CD4-positive, alpha-beta T cell treated with Interleukin-2 at 100 ng/mL for 4 hours (primary cell): Measurements from ENCODE around the gene DUSP16.
"Not testable (repeated sequence)": the region's sequence is repeated elsewhere in the genome, so short reads cannot be mapped to it uniquely, and the experiment has no call there.

Experiments
- DNase-seq: peaks from one replicate; pipeline ENCODE4 v3.0.0-alpha.2; 2020; ENCODE audit warnings: low spot score

DUSP16 gene

DNA sequence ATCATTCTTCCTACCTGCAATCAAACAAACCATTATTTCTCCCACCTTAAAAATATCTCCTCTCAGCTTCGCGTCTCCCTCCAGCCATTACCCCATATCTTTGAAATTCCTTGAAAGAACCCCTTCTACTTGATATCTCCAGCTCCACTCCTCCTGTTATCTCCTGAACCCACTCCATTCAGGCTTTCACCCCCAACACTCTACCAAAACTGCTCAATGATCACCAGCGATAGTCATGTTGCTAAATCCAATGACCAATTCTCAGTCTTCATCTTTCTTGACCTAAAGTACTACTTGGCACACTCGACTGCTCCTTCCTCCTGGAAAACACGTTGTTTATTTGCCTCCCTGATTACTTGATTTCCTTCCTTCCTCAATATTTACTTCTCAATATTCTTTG is 70.1 kb downstream of the DUSP16 start:
- no peak for DNase-seq

DNA sequence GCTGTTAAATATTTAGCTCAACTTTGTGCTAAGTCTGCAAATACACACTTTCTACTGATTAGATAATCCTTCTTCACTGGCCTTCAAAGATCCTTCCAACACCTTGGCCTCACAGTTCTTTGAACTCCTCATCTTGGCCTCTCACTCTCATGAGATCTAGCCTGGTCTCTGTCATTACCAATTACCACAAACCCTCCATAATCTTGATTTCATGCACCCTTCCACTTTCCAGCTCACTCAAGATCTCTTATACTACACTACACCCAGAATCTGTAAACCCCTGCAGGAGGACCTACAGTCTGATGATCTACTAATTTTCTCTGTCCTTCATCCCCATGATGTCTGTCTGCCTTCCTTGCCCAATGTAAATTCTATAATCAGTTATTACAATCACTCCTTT is 71.1 kb downstream of the DUSP16 start:
- no peak for DNase-seq

DNA sequence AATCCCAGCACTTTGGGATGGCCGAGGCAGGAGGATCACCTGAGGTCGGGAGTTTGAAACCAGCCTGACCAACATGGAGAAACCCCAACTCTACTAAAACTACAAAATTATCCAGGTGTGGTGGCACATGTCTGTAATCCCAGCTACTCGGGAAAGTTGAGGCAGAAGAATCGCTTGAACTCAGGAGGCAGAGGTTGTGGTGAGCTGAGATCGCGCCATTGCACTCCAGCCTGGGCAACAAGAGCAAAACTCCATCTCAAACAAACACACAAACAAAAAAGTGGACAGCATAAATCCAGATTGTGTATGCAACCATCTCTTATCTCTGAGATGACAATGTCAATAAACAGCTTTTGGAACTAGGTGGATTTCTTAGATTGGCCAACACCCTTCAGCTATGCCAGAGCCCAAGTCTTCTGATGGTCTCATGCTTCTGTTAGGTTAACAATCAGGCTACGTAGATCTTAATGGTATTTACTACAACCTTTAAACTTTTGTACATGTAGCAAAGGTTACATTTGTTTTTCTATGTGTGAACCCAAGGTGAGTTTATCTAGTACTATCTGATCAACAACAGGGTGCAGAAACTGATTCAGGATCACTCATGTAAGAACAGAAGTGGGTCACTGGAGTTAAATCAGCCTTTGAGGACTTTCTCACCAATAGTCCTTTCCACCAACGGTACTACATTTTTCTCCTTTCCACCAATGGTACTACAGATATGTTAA is 73.7 kb downstream of the DUSP16 start:
- no peak for DNase-seq

DNA sequence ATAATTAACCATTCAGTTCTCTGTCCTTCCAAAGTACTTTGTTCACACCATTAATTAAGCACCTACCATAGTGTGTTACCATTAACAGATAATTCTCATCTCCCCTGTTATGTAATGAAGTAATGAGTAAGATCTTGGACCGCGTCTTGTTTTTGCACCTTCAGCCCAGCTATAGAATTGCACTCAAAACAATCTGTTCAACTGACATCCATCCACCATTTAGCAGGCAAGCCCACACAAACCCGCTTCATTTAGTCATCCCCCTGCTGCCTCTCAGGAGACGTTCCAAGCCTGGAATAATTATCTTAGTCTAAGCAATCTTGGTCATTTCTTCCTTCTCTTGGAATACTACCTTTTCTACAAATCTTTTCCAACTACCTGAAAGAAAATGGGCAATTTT is 74.4 kb downstream of the DUSP16 start:
- no peak for DNase-seq

DNA sequence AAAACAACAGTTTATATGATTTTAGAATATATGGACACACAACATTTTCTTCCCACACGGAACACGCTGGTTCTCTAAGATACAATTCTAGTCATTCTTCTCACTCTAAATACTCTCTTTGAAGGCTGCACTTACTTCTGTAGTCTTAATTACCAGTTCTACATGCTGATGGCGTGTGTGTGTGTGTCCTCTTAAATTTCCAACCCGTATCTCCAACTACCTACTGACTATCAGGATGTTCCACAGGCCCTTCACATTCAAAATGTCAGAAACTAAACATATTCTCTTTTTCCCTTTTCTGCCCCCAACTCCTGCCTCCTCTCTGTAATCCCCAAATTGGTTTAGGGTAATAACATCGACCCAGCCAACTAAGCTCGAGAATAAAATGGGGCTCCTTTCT is 75.2 kb downstream of the DUSP16 start:
- no peak for DNase-seq

DNA sequence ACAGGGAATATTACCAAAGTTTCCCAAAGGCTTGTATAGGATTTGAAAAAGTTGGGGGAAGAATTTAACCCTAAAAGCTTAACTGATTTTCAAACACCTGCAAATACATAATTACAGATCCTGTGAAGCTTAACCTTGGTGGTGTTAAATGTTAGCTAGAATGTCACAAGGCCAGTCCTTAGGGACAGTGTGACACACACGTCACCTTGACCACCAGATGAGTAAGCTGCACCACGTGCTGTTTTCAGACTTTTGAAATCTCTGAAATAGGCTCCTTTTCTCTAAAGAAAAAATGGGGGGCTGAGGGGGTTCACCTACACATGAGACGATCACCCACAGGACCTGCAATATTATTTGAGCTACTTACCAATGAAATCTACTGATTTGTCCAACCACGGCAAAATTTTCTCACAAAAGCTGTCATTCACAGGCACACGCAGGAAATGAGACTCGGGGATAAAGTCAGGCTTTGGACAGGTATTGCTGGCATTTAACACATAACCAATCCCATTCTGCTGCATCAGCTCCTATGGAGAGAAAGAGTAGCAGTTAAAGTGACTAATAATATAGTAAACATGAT is 75.9 kb downstream of the DUSP16 start:
- DNase-seq = no peak

DNA sequence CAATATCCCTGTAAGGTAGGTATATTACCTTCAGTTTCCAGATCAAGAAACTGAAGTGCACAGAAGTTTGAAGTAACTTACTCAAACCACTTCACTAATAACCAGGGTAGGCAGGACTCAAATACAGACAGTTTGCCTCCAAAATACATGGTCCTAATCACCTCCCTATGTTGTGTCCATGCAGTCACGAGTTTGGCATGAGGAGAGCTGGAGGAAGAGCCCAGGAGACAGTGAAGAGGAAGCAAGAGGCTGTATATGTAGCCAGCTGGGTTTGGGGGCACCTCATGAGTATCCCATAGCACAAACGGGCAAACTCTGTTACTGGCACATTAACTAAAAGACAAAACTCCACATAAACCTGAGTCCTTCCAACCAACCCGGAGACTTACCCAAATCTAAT is 79.2 kb downstream of the DUSP16 start:
- DNase-seq = no peak

DNA sequence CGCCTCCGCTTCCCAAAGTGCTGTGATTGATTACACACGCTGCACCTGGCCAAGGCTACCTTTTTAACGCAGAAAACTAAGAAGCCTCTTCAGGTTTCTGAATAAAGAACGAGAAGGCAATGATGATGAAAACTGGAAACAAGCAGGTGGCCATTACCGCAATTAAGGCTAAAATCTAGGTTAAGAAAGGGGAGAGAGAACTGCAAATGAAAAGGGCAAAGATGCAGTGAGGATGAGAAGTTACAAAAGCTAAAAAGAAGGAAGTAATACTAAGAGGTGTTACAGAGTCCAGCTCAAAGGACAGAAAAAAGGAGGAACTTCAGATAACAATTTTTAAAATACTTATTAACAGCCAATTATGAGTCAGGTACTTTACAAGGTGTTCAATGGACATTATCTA is 79.7 kb downstream of the DUSP16 start:
- DNase-seq = no peak

DNA sequence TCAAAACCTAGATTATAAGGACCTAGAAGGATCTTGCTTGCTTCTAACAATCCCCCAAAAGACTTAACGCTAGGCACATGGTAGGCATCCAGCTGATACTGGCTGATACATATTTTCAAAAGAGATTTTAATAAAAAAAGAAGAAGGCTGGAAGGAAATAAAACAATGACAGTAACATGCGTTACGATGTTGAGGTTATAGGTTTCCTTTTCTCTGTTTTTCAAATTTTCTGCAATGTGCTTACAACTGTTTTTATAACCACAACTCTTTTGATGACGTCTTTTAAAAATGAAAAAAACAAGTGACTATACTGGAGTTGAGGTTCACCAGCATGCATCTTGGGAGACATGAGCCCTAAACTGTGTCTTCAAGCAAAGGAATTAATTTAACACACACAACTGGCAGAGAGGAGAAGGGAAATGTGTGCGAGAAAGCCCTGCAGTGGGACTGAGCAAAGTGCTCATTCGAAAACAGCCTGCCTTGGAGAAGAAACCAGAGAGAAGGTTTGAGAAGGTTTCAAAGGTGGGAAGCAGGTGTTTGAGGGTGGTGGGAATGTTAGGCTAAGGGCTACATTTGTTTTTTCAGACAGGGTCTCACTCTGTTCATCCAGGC is 80.4 kb downstream of the DUSP16 start:
- DNase-seq = peak; percentile 73

DNA sequence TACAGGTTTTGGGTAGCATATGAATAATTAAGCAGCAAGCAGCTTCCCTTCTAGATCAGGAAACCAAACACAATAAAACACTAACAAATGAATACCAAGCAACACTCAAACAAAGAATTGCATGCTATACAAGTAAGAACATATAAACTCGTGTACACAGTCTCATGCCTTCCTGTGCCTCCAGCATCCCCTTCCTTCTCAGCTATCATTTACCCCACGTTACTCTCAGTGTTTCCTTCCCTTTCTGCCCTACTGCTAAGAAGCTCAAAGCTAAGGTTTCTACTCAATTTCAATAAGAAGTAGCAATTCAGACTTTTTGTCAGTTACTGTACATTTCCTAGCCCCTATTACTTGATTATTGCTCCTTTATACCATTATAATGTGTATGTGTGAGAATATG is 81.0 kb downstream of the DUSP16 start:
- DNase-seq = peak; percentile 38

DNA sequence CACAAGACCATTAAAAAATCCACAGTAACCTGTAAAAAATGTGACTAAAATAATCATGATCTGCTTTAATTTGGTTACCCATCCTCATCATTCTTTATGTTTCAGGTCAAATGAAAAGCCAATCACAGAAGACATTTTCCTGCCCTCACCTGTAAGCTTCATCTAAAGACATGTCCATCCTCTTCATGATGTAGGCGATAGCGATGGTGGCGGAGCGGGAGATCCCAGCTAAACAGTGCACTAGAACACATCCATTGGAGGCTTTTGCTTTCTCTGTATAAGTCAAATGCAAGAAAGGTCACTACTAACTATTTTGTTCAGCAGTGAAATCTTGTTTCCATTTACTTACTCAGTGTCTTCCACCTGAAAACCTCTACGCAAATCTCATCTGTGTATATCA is 82.6 kb downstream of the DUSP16 start:
- no peak for DNase-seq

DNA sequence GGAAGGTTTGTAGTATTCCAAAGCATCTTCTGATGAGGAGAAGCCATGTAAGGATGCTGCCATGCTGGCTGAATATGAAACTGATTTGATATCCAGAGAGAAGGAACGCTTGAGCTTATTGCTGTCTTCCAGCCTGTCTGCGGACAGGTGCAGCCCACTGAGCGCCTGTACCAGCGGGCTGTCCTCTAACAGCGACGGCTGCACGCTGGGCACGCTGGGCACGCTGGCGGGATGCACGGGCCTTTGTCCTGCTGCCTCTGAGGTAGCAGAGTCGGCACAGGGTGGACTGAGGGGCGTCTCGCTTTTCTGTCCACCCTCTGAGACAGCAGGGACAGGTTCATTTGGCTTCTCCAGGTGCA is 85.2 kb downstream of the DUSP16 start:
- no peak for DNase-seq

DNA sequence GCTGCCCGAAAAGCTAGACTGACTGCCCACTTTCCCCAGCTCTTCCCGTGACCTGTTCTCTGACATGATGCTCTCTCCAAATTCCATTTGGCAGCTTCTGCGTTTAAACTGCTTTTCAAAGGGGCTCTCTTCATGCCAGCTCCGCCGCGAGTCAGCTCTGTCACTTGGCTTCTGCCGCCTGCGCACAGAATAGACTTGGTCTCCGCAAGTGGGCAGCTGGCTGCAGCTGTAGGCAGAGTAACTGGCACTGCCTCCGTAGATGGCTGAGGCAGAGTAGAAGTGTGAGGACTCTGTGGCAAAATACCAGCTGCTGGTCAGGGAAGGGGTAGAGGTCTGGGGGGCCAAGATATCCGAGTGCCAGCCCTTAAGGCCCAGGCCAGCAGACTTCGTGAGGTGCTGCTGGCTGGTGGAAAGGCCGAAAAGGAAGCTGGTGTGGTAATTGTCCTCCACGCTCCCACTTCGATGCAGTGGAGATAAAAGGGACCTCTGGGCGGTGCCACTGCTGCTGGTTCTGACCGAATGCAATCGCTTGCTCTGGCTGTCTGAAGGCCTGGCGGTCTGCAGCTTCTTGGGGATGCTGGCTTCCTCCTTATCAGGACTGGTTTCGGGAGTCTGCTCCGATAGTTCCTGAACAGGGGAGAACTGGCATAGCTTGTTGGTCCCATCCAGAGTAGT is 85.7 kb downstream of the DUSP16 start:
- no peak for DNase-seq

DNA sequence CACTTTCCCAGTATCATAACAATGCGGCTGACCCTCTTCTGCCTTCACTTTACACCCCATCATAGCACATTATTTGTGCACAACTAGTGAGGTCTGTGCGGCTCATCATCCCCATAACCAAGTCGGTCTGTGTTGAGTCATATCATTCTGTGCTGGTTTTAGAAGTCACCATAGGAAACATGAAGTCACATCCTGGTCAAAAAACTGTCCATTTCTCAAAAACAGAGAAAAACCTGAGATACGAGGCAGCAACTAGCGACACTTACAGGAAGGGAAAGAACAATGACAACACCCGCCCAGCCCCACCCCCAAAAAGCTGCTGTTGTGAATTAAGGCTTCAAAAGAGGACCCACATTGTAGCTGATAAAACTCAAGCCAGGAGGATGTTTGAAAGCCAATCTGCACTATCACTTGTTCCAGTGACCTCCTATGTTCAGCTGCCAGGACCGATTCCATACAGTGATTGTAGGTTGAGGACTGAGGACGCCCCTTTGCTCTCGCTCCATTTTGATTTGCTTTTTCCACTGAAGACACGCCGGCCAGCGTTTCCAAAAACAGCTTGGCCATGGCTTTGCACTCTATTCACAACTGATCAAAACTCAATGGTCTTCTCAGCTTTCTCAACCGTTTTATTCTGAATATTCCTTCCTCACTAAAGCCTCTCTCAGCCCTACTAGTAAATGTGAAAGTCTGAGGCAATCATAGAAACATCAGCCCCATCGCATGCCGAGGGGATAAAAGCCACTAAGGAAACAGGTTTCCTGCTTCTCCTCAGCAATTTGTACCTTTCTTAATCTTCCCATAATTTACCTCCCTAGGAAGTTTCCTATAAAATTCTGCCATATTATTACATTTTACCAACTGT is 87.5 kb downstream of the DUSP16 start:
- DNase-seq = peak; percentile 86

DNA sequence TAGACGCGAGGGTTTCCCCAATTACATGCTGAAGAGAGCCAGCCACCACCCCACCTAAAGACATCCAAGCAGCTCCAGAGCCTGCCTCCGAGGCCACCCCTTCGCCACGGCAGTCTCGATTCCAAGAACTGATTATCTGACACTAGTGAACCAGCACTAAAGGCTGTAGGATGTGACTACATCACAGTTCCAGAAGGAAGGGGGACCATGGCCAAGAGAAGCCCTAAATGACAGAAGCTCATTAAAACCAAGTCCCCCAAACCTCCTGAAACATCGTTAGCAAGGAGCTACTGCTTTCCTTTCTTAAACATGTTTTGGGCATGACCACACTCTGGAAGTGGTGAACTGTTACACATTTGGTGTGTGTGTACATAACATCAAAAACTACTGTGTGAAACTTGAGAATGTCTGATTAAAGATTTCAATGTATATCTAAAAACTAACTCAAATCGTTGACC is 88.2 kb downstream of the DUSP16 start:
- DNase-seq = peak; percentile 67

DNA sequence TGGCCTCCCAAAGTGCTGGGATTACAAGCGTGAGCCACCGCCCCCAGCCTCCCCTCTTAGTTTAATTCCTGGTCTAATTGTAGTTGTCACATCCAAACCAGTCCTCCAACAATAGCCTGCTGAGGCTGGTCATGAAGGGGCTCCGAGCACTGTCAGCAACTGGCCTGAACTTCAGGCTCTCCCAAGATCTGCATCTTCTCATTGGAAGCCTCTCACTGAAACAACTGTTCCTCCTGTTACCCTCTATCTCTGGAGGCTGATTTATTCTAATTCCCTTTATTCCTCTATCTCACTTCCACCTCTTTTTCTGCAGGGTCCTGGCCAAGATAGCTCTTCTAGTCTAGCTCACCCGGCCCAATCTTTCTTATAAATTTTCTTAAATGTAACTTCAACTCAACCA is 89.4 kb downstream of the DUSP16 start:
- DNase-seq = no peak

DNA sequence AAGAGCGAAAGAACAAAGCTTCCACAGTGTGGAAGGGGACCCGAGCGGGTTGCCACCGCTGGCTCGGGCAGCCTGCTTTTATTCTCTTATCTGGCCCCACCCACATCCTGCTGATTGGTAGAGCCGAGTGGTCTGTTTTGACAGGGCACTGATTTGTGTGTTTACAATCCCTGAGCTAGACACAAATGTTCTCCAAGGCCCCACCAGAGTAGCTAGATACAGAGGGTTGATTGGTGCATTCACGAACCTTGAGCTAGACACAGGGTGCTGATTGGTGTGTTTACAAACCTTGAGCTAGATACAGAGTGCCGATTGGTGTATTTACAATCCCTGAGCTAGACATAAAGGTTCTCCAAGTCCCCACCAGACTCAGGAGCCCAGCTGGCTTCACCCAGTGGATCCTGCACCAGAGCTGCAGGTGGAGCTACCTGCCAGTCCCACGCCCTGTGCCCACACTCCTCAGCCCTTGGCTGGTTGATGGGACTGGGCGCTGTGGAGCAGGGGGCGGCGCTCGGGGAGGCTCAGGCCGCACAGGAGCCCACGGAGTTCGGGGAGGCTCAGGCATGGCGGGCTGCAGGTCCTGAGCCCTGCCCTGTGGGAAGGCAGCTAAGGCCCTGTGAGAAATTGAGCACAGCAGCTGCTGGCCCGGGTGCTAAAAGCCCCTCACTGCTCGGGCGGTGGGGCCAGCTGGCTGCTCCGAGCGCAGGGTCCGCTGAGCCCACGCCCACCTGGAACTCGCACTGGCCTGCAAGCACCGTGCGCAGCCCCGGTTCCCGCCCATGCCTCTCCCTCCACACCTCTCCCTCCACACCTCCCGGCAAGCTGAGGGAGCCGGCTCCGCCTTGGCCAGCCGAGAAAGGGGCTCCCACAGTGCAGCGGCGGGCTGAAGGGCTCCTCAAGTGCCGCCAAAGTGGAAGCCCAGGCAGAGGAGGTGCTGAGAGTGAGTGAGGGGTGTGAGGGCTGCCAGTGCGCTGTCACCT is 90.4 kb downstream of the DUSP16 start:
- DNase-seq = not testable (repeated sequence)

DNA sequence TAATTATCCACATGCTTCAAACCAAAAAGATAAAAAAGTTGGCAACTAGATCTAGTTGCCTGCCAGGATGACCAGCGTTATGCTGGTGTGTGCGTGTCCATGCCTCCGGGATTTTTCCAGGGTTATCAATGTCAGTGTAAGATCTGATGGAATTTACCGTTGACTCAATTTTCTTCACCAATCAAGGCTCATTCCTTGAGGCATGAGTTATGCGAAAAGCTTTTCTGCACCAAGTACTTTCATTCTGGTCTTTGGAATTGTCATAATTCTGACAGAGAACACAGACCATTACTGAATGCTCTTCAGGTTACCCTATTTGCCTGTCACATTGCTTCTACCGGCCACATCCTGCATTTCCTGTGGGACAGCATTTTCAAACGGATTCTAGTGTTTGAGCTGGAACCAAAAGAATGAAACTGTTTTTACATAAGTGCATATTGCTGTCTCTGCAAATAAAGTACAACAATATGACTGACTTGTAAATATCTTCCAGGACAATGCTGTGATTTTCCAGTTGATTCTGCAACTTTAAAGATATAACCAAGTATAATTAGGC is 91.8 kb downstream of the DUSP16 start:
- no peak for DNase-seq

DNA sequence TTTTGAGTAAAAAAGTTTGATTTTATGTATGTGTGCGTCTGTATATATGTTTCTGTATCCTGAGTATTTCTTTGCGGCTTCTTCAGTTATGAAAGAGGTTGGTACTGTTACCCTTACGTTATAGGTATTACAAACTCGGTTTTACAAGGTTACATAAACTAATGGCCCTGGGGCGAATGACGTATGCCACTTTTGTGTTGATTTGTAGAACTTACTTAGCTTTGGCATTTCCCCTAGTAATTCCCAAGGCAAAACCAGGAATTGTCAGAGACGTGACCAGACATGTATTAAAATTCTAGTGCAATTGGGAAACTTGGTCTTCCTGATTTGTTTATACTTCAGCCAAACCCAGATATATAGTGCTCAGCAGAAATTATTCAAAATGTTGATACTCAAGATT is 93.3 kb downstream of the DUSP16 start:
- DNase-seq = no peak

DNA sequence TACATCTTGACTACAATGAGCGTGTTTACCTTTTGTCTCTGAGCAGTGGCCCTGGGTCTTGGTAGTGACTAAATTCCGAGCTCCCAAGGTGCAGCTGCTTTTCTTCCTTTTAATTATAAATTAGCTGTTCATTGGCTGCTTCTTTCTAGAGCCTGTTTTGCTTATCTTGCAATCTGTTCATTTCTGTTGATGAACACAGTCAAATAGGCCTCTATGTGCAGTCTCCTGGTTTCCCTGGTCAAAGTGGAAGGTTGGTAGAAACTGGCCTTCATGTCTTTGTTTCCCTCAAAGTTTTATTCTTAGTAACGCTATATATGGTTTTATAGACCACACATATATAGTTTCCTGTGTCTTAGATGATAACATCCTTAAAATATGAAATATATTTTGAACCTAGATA is 94.1 kb downstream of the DUSP16 start:
- no peak for DNase-seq
